ENCODE data around the gene DCK. TPM values are rescaled to one million over a fixed set of nuclear protein-coding genes. Genes with fewer than 3 reads are reported as not detected.
A peak's percentile ranks its signal among the peaks of the same experiment; 100 is the strongest.

Gene DCK
- total RNA-seq, 1 donor from 2014 or later: 19.8 TPM

DNA sequence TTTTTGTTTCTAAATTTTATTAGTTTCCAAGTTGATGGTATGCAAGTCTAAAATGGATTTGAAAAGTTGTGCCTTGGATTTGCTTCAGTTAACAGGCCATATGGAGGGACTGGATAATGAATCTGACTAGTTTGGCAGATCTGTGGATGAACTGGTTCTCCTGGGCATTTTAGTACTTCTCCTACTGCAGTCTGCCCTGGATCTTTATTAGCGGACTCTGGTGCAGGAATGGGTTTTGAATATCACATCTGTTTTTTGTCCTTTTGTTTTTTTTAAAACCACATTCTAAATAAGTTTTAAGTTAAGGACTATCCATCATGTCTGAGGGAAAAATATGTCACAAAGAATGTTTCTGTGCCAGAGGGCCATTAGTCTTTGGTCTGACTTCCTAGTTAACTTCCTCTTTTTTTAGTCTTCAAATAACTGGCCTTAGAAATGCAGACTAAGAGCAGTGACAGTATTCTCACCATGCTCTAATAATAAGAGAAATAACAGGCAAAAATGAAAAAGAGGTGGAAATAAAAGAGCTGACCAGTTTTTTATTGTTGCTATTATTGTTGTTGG, 13.9 kb upstream of the DCK start:
- DNase-seq (ENCODE audit: low read depth, low spot score): no peak
- Mint-ChIP-seq H3K9me3 (no peaks in the 10 kb centered on the region), H3K27me3 (ENCODE audit: low read depth) (no peaks in the 10 kb centered on the region), H3K4me1 (no peaks in the 10 kb centered on the region), H3K27ac (ENCODE audit: unreplicated experiment) (no peak overlapping the region), H3K36me3 (ENCODE audit: low read depth) (peaks cover under 1% of the 10 kb centered on the region), H3K4me3 (no peak overlapping the region)
- TF ChIP-seq, protein P1, sequence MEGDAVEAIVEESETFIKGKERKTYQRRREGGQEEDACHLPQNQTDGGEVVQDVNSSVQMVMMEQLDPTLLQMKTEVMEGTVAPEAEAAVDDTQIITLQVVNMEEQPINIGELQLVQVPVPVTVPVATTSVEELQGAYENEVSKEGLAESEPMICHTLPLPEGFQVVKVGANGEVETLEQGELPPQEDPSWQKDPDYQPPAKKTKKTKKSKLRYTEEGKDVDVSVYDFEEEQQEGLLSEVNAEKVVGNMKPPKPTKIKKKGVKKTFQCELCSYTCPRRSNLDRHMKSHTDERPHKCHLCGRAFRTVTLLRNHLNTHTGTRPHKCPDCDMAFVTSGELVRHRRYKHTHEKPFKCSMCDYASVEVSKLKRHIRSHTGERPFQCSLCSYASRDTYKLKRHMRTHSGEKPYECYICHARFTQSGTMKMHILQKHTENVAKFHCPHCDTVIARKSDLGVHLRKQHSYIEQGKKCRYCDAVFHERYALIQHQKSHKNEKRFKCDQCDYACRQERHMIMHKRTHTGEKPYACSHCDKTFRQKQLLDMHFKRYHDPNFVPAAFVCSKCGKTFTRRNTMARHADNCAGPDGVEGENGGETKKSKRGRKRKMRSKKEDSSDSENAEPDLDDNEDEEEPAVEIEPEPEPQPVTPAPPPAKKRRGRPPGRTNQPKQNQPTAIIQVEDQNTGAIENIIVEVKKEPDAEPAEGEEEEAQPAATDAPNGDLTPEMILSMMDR (conservative IDR thresholded peaks at IDR 0.05): no peak

DNA sequence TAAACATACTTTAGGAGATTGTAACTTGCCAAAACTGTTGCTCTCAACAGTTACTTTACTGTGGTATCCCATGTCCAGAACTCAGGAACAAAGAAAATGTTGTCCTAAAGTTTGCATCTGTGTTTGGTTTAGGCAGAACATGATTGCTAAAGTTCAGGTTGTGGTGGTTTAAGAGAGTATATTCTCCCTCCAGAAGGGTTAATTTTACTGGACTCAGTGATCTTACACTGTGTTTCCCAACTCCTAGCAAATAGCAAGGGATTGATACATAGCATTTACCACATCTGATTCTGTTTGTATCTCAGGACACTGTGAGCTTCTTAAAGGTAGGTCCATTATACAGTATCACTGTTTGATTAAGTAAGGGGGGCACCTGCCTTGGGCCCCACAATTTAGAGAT, 13.3 kb upstream of the DCK start:
- TF ChIP-seq, protein P1 (conservative IDR thresholded peaks at IDR 0.05): no peak
- DNase-seq (ENCODE audit: low read depth, low spot score): no peak
- Mint-ChIP-seq H3K4me1 (no peaks in the 10 kb centered on the region), H3K27me3 (ENCODE audit: low read depth) (no peaks in the 10 kb centered on the region), H3K4me3 (no peak overlapping the region), H3K9me3 (no peaks in the 10 kb centered on the region), H3K36me3 (ENCODE audit: low read depth) (no peaks in the 10 kb centered on the region), H3K27ac (ENCODE audit: unreplicated experiment) (no peak overlapping the region)

DNA sequence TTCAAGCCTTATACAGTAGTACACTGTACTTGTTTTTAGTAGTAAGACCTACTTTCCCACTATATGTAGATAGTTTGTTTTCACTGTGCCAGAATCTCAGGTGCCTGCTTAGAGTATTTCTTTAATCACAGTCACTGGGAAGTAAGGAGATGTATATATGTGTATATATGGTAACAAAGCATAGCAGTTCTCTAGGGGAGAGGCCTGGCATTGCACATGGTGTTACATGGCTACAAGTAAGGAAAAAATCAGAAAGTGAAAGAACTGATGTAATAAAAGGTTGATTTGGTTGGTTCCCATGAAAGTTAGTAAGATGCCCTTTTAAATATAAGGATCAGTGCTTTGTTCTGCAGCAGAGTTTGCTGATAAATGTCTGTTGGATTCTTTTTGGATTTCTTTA, 9.3 kb upstream of the DCK start:
- TF ChIP-seq, protein P1 (conservative IDR thresholded peaks at IDR 0.05): no peak
- DNase-seq (ENCODE audit: low read depth, low spot score): no peak
- Mint-ChIP-seq H3K27ac (ENCODE audit: unreplicated experiment) (no peak overlapping the region), H3K4me1 (no peaks in the 10 kb centered on the region), H3K27me3 (ENCODE audit: low read depth) (no peaks in the 10 kb centered on the region), H3K4me3 (no peak overlapping the region), H3K9me3 (no peaks in the 10 kb centered on the region), H3K36me3 (ENCODE audit: low read depth) (peaks cover 3% of the 10 kb centered on the region)

DNA sequence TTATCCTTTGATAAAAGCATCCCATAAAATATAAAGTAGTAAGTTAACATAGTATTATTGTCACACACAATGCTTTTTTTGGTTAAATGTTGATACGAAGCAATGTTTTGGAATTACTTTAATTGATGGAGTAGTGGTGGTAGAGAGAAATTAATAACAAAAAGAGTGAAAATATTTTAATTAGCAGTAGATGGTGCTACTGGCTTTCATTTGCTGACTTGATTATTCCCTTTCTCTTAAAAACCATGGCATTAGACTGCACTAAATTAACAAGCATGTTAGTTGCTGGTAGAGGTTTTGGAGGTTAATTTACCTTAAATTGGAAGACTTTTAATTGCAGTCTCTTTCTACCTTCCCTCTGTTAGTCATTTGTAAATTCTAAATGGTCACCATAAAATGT, 8.9 kb upstream of the DCK start:
- peaks cover 3% of the 10 kb centered on the region for H3K36me3 Mint-ChIP-seq (ENCODE audit: low read depth)
- no peaks in the 10 kb centered on the region for H3K4me1 Mint-ChIP-seq
- H3K9me3 Mint-ChIP-seq: no peaks in the 10 kb centered on the region
- no peak overlapping the region for H3K27ac Mint-ChIP-seq (ENCODE audit: unreplicated experiment)
- H3K4me3 Mint-ChIP-seq: no peak overlapping the region
- DNase-seq (ENCODE audit: low read depth, low spot score): no peak
- H3K27me3 Mint-ChIP-seq (ENCODE audit: low read depth): no peaks in the 10 kb centered on the region
- TF ChIP-seq, protein P1 (conservative IDR thresholded peaks at IDR 0.05): no peak

DNA sequence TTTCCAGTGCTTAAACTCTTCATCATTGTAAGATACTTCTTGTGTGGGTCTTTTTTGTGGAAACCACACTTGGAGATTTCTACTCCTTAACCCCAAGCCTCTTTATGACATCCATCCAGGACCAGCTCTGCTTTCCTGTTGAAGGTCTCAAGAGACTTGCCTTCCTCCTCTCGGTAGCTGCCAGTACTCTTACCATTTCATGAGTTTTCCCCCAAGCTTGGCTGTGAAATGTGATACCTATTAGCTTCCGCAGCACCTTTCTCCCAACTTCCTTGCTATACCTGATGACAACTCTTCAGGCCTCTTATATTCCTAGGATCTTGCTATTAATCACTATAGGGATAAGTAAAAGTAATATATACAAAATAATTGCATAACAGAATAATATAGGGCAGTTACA, 1.9 kb upstream of the DCK start:
- TF ChIP-seq, protein P1 (conservative IDR thresholded peaks at IDR 0.05): no peak
- peaks cover 2% of the 10 kb centered on the region for H3K9me3 Mint-ChIP-seq
- H3K36me3 Mint-ChIP-seq (ENCODE audit: low read depth): peaks cover 12% of the 10 kb centered on the region
- DNase-seq (ENCODE audit: low read depth, low spot score): no peak
- H3K4me3 Mint-ChIP-seq: peak overlapping the region; percentile 74
- peaks cover 44% of the 10 kb centered on the region for H3K4me1 Mint-ChIP-seq
- H3K27ac Mint-ChIP-seq (ENCODE audit: unreplicated experiment): no peak overlapping the region
- H3K27me3 Mint-ChIP-seq (ENCODE audit: low read depth): no peaks in the 10 kb centered on the region

Measured in neural crest cell (in vitro differentiated cells).